ENCODE data around the gene CCDC134. TPM values are rescaled to one million over a fixed set of nuclear protein-coding genes. Genes with fewer than 3 reads are reported as not detected.

Gene CCDC134
- total and polyA plus RNA-seq, 2 donors (not counting 3 experiments of a cell fraction or from before 2014, with no cell fraction given) = 4.5 to 8.4 TPM

DNA sequence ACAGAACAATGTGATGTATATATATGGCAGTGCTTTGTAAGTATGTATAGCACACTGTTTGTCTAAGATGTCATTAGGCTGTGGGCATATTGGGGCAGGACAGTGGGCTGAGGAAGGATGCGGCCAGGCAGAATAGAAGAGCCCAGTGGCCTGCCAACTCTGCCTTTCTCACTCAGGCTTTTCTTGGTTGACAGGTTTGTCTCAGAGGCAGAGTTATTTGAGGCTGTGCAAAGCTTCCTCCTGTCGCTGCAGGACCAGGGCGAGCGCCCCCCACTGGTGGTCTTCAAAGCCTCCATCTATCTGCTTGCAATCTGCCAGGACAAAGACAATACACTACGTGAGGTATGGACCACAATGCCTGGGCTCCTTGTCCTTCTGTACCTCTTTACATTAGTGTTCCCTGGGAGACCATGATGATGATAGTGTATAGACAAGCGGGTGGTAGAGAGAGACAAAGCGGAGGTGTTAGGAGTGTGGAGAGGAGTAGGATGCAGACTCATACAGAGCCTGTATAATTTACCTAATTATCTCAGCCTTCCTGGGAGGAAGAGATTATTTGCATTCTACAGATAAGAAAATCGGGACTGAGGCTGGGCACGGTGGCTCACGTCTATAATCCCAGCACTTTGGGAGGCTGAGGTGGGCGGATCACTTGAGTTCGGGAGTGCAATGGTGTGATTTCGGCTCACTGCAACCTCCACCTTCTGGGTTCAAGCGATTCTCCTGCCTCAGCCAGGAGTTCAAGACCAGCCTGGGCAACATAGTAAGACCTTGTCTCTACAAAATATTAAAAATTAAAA is 37.3 kb upstream of the CCDC134 start:
- dilution Hi-C loops (cut with MboI; ENCODE audit: extremely low pct_ligation_motif_present, low sequenced_read_pairs) (no loop called here), intact Hi-C loops (cut with micrococcal nuclease) (loop anchor here (2.0 kb wide), 1 partner anchor 18 kb away; no protein-coding TSS in a partner anchor)
- no peaks in the 10 kb centered on the region for H4K20me1 ChIP-seq (replicated peaks; ENCODE audit: control insufficient read depth, extremely low read depth, insufficient read depth, low read length)
- DNase-seq (ENCODE audit: low read depth, low spot score) (peak; percentile 16), FAIRE-seq (peak; percentile 44)
- no peak overlapping the region for H3K4me2 ChIP-seq (ENCODE audit: insufficient read depth, low read length)
- no TSS peak for BruUV-seq (replicated peaks)
- POLR2A ChIA-PET = no interaction called here
- H3K9ac ChIP-seq (replicated peaks; ENCODE audit: extremely low read depth, insufficient read depth, low read length) = no peak overlapping the region
- no peak overlapping the region for H3K27ac ChIP-seq (ENCODE audit: insufficient read depth, low read depth, low read length)
- H3K27me3 ChIP-seq (ENCODE audit: control insufficient read depth in 2 of 2, insufficient read depth in 2 of 2, low read length in 2 of 2) = peaks cover 0 to 3% of the 10 kb centered on the region in 2 experiments
- TF ChIP-seq JUN (IDR thresholded peaks at IDR 0.05; ENCODE audit: borderline replicate concordance, insufficient read depth, insufficient read length, low read depth) = no peak
- TF ChIP-seq EZH2 (IDR thresholded peaks at IDR 0.05; ENCODE audit: borderline replicate concordance, low read depth, low read length, severe bottlenecking) = no peak
- no peak for TF ChIP-seq GATA2 (IDR thresholded peaks at IDR 0.05; ENCODE audit: insufficient read depth, insufficient read length, low read depth, low read length)
- TF ChIP-seq, protein P1, sequence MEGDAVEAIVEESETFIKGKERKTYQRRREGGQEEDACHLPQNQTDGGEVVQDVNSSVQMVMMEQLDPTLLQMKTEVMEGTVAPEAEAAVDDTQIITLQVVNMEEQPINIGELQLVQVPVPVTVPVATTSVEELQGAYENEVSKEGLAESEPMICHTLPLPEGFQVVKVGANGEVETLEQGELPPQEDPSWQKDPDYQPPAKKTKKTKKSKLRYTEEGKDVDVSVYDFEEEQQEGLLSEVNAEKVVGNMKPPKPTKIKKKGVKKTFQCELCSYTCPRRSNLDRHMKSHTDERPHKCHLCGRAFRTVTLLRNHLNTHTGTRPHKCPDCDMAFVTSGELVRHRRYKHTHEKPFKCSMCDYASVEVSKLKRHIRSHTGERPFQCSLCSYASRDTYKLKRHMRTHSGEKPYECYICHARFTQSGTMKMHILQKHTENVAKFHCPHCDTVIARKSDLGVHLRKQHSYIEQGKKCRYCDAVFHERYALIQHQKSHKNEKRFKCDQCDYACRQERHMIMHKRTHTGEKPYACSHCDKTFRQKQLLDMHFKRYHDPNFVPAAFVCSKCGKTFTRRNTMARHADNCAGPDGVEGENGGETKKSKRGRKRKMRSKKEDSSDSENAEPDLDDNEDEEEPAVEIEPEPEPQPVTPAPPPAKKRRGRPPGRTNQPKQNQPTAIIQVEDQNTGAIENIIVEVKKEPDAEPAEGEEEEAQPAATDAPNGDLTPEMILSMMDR (IDR thresholded peaks at IDR 0.05; ENCODE audit: extremely low read depth in 1 of 2, insufficient read depth in 1 of 2, low read depth in 1 of 2, low read length in 2 of 2) = peak; percentile 31 to 49
- no peak for TF ChIP-seq MYC (IDR thresholded peaks at IDR 0.05; ENCODE audit: low read depth, low read length)
- TF ChIP-seq POLR2A (IDR thresholded peaks at IDR 0.05; ENCODE audit: low read depth, low read length) = no peak
- TF ChIP-seq FOS (IDR thresholded peaks at IDR 0.05; ENCODE audit: borderline replicate concordance, insufficient read depth, low read length) = no peak
- H3K4me3 ChIP-seq (replicated peaks in 1 of 3; ENCODE audit: insufficient read depth in 1 of 3, low read depth in 1 of 3, low read length in 3 of 3) = no peak overlapping the region
- no peaks in the 10 kb centered on the region for H3K36me3 ChIP-seq (ENCODE audit: control insufficient read depth in 2 of 2, extremely low read depth in 1 of 2, insufficient read depth in 2 of 2, low read length in 2 of 2)
- no peak overlapping the region for H2AFZ ChIP-seq (ENCODE audit: low read depth, low read length)
- CTCF ChIA-PET = interaction anchor here (0.7 to 2.5 kb wide), 10 partner anchors 16 to 163 kb away, joined by 3 to 17 read pairs (median 4); partner anchors contain the start of gene CCDC134
- no peaks in the 10 kb centered on the region for H3K9me3 ChIP-seq (replicated peaks; ENCODE audit: control insufficient read depth, insufficient read depth, low read length)
- H3K4me1 ChIP-seq (ENCODE audit: control insufficient read depth, extremely low read depth, insufficient read depth, low read length) = peaks cover under 1% of the 10 kb centered on the region
- H3K79me2 ChIP-seq (ENCODE audit: control insufficient read depth, insufficient read depth, low read length) = no peaks in the 10 kb centered on the region
- no peaks in the 10 kb centered on the region for H3K9me1 ChIP-seq (replicated peaks; ENCODE audit: control insufficient read depth, extremely low read depth, insufficient read depth, low read length)
